HG02885 (cell line): ENCODE measurements around the gene KAZN.
"Not testable (repeated sequence)": the region's sequence is repeated elsewhere in the genome, so short reads cannot be mapped to it uniquely, and the experiment has no call there.

Source experiments
- ATAC-seq: cut with Tn5 transposase; IDR thresholded peaks from one replicate; pipeline ENCODE4 v1.9.1; 2021; ENCODE audit warnings: mild to moderate bottlenecking; ENCODE audit not compliant: unreplicated experiment, poor library complexity

KAZN gene

DNA sequence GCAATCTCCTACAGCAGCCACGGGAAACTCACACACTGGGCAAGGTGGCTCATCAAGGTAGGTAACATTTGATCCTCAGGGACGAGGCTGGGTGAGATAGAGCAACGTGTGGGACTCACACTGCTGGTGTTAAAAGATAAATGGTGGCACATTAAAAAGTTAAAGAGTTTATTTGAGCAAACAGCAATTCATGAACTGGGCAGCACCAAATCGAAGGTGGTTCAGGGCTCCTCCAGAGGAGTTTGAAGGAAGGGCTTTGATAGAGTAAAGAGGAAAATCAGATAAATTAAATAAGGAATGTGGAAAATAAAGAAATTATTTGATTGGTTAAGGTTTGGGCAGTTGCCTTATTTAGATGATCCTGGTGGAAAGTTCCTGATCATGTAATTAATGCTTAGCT, 531.5 kb downstream of the KAZN start:
- ATAC-seq: no peak

DNA sequence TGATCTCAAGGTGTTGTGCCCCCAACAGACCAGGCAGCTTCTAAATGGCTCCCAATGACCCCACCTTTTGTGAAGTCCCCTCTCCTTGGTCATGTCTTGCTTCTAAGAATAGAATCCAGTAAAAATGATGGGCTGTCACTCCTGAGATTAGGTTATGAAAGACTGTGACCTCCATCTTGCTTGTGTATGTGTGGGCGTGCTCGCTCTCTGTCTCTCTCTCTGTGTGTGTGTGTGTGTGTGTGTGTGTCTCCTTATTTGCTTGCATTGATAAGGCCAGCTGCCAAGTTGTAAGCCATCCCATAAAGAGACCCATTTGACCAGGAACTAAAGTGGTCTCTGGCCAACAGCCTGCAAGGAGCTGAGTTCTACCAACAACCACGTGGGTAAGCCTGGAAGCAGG, 532.1 kb downstream of the KAZN start:
- ATAC-seq: no peak

DNA sequence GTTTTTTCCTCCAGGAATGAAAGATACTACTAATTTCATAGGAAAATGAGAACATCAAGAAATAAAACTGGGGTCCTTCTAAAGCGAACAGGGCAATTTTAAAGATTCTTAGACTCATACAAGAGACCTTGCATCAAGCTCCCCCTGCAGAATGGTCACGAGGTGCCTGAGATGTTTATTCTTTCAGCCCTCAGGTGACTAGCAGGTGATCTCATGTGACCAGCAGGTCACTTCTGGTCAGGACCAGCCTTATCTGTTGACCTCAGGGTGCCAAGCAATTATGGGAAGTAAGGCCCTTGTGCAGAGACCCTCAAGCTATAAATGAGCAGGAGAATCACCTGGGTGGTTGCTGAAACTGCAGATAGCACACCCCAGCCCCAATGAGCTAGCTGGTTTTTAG, 534.5 kb downstream of the KAZN start:
- no peak for ATAC-seq

DNA sequence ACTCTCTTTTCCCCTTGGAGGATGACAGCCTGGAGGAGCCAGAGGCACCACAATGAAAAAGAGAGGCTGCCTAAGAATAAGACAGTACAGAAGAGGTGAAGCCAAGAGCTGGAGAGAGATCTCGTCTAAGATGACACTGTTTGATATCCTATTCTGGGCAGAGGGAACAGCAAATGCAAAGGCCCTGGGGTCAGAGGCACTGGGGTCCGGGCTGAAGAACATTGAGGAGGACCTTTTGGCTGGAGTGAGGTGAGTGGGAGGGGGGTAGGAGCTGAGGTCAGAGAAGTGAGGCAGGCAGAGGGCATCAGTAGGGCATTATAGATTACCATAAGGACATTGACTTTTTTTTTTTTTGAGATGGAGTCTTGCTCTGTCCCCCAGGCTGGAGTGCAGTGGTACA, 535.8 kb downstream of the KAZN start:
- no peak for ATAC-seq

DNA sequence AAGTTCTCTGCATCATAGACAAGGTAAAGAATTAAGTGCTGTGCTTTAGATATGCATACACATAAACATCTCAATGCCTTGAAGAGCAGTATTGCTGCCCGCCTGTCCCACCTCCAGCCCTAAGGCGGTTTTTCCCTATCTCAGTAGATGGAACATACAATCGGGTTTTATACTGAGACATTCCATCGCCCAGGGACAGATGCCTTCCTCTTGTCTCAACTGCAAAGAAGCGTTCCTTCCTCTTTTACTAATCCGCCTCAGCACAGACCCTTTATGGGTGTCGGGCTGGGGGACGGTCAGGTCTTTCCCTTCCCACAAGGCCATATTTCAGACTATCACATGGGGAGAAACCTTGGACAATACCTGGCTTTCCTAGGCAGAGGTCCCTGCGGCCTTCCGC, 537.1 kb downstream of the KAZN start:
- ATAC-seq: not testable (repeated sequence)

DNA sequence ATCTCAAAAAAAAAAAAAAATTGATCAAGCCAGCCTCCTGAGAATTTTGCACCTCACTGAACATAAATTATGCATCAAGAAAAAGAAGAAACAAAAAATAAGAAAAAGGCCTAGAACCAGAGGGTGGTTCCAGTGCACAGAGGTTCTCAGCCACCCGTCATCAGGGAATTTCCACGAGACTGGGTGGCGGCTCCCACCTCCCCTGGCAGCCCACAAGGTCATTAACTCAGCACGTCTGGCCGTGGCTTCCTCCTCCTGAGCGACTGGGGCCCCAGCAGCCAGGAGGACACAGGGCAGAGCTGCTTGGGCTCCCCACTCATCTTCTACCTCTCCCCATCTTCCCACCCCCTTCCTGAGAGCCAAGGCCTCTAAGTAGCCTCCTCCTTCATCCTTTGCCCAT, 539.3 kb downstream of the KAZN start:
- no peak for ATAC-seq

DNA sequence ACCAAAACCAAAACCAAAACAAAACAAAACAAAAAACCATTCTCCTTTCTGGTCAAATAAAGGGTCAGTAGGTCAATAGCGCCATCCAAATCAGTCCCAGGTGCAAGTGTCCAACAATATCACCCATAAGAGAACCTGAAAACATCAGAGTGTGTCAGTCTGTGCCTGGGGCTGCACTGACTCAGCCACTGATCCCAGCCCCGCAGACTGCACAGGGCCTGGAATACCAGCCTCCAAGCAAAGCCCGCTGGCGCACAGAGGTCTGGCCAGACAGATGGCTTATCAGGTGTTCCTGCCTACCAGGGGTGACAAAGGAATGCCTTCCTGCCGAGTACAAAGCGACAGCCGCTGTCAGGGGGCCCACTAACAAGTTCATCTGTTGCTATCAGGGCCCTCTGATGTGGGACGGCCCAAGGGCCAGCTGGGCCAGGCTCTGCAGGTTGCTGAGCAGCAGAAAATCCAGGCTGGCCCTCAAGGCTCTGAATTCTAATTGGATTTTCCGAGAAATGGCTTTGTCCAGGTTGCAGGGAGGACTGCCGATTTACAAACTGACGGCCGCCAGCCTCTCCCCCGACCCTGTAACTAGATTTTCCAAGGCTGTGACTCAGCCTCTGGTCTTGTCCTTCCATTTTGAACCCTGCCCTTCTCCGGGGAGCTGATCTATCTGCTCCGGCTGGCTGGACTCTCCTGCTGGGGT, 541.3 kb downstream of the KAZN start:
- no peak for ATAC-seq

DNA sequence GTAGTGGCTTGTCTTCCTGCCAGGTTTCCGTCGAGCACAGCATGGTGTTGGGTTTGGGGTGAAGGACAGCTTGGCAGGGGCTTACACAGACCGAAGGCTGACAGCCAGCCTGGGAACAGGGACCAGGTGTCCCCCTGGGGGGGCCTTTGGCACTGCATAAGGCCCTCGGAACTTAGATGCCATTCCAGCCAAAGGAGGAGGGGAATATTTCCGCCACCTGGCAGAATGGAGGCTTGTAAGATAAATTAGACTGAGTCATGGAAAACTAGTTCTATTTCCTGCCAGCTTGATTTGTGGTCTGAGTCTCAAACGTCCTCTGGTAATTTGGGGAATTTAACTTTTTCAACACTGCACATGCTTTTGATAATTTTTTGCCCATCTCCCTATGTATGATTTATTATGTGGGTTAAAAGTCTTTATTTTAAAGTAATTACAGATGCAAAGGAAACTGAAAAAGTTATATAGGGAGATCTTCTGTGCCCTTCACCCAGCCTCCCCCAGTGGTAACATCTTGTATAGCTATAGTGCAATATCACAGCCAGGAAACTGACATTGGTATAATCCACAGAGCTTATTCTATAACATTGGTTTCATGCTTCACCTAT, 543.6 kb downstream of the KAZN start:
- ATAC-seq: no peak

DNA sequence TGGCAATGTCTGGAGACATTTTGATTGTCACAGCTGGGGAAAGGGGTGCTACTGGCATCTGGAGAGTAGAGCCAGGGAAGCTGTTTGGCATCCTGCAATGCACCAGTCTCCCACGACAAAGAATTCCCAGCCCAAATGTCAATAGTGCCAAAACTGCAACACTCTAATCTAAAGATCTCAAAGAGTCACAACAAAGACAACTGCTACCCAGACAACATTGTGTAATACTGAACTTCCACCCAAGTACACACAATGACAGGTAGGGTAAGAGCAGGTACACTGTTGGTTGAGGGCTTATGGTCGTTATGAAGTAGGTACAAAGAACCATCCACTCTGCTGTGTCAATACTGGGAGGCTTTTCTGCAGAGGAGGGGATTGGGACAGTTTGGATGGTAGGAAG, 546.8 kb downstream of the KAZN start:
- no peak for ATAC-seq

DNA sequence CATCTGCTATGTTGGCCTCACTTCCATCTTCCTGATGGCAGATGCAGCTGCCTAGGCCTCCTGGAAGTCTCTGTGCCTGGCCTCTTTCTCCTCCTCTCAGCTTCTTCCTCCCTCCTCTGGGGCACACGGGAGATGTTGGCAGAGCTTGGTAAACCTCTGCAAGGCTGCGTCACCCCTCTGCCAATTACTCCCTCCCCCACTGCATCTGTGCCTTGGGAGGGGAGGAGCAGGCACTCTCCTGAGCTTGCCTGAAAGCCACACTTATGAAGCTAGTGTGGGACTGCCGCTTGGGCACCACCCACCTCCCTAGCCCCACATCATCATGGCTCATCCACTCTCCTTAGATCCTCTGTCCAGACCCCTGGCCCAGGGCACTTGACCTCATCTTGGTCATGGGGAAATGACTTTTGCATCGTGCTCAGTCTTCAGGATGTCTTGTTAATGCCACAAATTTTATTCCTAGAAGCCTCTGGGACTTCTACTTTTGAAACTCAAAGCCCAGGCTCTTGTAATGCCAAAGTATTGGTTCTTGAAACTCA, 547.7 kb downstream of the KAZN start:
- ATAC-seq: no peak

DNA sequence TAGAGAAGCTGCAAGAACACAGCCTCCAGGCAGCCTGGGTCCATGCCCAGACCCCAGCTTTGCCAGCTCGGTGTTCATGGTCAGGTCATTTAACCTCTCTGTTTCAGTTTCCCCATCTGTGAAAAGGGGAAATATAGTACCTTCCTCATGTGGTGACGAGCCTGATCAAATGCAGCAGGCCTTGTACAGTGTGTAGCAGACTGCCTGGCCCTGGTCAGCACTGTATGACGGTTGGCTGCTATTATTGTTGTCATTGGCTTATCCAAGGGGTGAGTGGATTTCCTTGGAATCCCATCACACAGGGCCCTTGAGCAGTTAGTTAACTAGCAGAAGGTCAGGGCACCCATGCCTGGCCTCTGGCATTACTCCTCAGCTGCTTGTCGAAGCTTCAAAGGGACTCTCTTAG, 548.5 kb downstream of the KAZN start:
- ATAC-seq: no peak

DNA sequence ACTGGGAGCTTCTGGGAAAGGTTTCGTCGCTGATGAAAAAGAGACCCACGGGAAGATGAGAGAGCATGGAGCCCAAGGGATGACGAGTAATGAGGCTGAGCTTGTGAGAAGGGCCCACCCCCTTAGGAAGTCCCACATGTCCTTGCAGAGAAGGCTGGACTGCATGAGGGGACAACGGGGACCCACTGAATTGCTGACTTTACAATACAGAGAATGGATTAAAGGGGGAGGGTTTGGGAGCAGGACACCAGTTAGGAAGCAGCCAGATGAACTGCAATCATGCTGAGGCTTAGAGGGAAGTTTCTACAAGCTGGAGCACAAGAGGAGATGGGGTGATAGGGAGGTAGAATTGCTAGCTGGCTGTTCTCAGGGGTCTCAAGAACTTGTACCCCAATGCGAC, 549.5 kb downstream of the KAZN start:
- ATAC-seq: no peak

DNA sequence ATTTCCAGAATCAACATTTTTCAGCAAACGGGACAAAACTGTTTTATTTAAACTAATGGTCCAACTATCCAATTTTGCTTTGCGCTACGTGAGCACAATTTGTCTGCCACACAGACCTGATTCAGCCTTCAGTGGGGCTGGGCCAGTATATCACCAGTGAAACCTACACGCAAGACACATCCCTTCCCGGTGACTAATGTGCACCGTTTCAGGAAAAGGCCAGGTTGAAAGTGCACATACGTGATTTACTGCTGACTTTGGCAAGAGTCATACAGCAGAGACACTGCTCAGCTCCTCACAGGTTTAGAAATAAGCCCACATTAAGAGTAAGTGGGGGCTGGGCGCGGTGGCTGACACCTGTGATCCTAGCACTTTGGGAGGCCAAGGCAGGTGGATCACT, 550.0 kb downstream of the KAZN start:
- ATAC-seq: no peak

DNA sequence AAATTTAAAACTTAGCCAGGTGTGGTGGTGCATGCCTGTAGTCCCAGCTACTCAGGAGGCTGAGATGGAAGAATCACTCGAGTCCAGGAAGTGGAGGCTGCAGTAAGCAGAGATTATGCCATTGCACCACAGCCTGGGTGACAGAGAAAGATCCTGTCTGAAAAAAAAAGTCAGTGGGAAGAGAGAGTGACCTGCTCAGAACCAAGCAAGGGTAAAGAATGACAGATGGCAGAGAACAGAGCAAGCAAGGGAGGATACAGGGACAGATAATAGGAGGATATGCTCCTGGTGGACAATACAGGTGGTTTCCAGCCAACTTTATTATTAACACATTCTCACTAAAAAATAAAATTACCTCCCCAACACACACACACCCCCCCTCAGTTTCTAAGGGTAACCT, 550.5 kb downstream of the KAZN start:
- no peak for ATAC-seq

DNA sequence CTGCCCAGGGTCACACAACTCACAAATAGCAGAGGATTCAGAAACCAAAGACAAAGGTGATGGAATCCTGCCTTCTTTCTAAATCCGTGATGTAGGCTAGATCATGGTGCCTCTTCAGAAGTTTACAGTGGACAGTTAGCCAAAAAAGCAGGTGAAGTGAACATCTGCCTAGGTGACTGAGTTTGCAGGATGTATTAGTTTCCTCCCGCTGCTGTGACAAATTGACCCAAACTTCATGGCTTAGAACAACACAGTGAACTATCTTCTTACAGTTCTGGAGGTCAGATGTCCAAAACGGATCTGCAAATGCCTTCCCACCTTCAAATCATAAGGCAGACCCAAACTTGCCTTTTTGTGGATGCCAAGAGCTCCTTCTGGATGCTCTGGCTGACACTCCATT, 551.9 kb downstream of the KAZN start:
- no peak for ATAC-seq

DNA sequence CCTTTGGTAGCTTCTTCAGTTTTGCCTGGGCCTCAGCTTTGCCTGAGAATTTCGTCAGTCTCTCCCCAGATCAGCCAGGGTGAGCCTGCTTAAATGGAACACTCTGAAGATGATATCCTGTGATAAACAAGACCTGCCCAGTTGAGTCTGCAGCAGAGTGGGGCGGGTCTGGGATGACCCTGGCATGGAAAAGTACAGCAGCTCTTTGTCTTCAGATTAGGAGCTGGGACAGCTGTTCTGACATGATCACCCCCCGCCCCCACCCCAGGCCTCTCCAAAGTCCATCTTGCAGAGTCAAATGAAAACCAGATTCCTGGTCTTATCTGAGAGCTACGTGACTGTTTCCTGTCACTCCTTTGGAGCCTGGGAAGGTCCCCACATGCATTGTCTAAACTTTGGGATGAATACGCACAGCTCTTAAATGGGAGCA, 552.9 kb downstream of the KAZN start:
- ATAC-seq: no peak

DNA sequence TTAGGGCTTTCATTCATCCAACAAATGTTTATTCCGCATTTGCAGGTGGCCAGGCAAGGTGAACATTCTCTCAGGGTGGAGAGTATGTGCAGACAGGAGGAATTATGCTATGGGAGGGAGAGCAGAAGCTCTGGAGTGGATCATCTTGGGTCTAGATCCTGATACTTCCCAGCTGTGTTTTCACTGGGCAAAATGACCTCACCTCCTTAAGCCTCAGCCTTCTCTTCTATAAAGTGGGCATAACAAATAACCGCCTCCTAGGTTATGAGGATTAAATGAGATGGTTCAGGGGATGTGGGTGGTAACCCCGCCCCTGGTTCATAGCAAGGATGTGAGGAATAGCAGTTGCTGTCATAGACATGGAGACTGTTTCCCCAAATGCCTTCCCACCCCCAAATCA, 553.4 kb downstream of the KAZN start:
- no peak for ATAC-seq

DNA sequence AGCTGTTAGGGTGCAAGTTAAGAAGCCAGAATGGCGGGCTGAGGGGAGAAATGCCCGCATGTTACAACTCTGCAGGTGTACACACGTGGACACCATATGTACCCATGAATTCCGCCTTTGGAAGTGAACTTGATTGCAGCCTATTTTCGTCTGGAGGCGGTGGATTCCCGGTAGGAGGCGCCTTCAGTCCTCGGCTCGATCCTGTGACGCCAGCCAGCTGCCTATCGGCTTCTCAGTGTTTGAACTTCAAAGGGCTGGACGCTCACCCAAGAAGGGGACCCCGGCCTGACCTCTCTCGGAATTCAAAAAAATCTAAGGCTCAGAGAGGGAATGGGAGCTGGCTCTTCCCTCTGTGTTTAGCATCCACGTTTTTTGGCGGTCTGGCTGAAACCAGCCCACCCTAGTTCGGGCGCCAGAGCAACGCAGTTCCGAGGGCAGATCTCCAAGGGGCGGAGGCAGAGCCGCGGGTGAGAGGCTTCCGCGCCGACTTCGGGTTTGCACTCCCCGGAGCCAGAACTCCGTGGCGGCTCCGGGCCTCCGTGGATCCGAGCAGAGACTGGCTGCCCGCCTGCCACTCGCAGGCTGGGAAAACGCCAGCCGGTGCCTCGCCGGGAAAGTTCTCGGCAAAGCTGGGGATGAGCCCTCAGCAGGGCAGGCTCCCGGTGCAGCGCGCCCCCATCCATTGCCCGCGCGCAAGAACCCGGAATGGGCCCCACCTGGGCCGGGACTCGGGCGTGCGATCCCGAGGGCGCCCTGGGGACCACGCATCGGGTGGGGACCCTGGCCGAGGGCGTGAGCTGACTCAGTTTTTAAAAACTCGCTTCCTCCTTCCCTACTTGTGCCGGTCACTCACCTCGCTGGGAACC, 554.1 kb downstream of the KAZN start:
- ATAC-seq: no peak

DNA sequence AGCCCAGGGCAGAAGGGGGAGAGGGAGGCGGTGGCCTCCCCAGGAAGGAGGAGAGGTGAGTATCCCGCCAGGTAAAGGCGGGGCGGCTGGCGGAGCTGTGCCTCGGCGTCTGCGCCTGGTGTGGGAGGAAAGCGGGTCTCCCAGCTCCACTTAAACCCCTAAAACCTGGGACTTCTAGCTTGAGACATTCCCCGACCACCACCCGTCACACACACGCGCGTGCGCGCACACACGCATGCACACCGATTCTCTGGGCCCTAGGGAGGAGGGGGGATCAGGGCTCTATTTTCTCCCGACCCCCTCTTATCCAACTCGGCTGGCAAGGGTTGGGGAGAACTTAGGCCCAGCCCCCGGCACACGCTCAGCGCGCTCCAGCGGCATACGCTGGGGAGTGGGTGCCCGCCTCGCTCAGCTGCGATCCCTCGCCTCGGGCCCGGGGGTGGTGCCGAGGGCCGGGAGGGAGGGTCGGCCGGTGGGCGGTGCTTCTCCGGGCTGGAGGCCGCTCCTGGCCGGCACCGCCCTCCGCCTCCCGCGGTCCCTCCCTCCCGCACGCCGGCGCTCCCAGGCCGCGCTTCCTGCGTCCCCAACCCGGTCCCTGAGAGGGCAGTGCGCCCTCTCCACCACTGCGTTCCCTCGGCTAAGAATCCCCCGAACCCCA, 554.8 kb downstream of the KAZN start, which contains the start of gene TMEM51:
TSS of gene TMEM51 (plus strand) at position 564 of the 658 bp plus-strand sequence. CDS start 61,341 bp downstream, outside the sequence.
- ATAC-seq: no peak

DNA sequence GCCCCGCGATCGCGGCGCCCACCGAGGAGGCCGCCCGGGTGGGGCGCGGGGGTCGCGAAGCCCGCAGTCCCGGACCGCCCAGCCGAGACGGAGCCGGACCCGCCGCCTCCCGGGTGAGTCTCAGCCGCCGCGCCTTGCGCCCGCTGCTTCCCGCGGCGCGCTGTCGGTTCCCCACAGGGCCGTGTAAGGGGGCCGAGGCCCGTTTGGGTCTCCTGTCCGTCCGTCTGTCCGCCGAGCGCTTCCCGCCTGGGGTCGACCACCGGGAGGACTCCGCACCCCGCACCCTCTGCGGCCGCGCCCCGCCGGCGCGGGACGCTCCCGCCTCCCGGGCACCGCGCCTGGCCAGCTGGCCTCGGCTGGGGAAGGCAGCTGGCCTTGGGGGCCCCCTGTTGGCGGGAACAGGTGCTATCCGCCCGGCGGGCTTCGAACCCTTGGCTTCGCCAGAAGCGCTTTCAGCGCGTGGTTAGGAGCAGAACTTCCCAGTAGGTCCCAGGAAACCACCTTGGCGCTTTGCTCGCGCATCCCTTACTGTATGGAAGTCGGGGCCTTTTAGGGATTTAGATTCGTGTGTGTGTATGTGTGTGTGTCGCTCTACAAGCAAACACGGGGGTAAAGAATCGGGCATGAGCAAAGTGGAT, 555.5 kb downstream of the KAZN start:
- ATAC-seq: no peak
